ENCODE data around the gene NXF1. TPM values are rescaled to one million over a fixed set of nuclear protein-coding genes. Genes with fewer than 3 reads are reported as not detected.
A peak's percentile ranks its signal among the peaks of the same experiment; 100 is the strongest.

Gene NXF1
- total RNA-seq, 1 experiment from 2014 or later: 69.0 TPM

DNA sequence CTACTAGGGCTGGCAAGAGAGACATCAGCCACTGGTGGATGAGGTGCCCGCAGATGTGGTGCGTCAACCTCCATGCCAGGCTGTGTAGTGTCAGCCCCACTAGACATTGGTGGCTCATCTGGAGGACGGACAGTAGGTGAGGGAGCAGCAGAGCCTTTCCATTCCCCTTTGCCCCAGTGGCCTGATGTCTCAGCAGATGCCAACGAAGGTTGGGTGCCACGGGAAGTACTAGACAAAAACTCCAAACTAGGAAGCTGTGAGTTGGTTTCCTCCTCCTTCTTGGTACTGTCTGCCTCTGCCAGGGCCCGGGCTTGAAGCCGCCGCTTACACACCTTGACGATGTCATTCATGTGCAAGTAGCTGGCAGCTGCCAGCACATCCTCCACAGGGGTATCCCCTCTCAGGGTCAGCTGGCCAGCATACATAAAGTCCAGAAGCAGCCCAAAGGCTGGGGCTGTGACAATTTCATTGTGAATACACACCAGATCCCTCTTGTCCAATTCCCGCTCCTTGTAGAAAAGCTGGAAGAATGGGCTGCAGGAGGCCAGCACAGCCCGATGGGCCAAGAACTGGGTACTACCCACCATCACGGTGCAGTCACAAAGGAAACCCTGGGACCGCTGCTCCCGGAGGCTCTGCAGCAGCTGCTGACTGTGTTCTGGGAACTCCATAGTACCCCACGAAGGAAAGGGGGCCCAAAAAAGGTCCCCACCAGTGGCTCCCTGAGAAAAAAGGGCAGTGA is 52.1 kb downstream of the NXF1 start:
- Histone ChIP-seq H3K79me1 (ENCODE audit: insufficient read depth, low read depth, low read length, poor library complexity, severe bottlenecking) (peaks cover 12% of the 10 kb centered on the region), H2BK12ac (ENCODE audit: insufficient read length, low read depth, low read length) (no peak overlapping the region), H4K20me1 (ENCODE audit: control insufficient read depth, insufficient read depth, insufficient read length) (no peaks in the 10 kb centered on the region), H3K27ac (ENCODE audit: insufficient read length, low read depth, low read length) (no peak overlapping the region), H2AFZ (ENCODE audit: low read length) (no peak overlapping the region), H2BK15ac (ENCODE audit: low read depth, low read length) (no peak overlapping the region), H3K23me2 (ENCODE audit: insufficient read length, low read depth, low read length, poor library complexity, severe bottlenecking) (peaks cover 3% of the 10 kb centered on the region), H3K14ac (ENCODE audit: insufficient read depth, low read length) (no peak overlapping the region), H3K4me2 (ENCODE audit: insufficient read depth, insufficient read length, low read length) (peak overlapping the region; percentile 45), H3K18ac (ENCODE audit: insufficient read length, low read depth, low read length) (no peak overlapping the region), H3K27me3 (ENCODE audit: insufficient read depth, low read length) (no peaks in the 10 kb centered on the region), H3K9me3 (ENCODE audit: control insufficient read depth, low read depth, low read length) (no peaks in the 10 kb centered on the region), H3K4ac (ENCODE audit: low read depth, low read length) (no peak overlapping the region), H4K8ac (replicated peaks; ENCODE audit: insufficient read length, low read depth, low read length) (no peak overlapping the region), H2AK5ac (ENCODE audit: insufficient read length, low read length) (no peak overlapping the region), H3K9ac (ENCODE audit: extremely low read depth, insufficient read length, low read length) (no peak overlapping the region), H3K56ac (ENCODE audit: insufficient read length, low read depth, low read length) (no peak overlapping the region), H2BK5ac (ENCODE audit: insufficient read length, low read length) (no peak overlapping the region), H4K91ac (ENCODE audit: insufficient read length, low read depth, low read length) (no peak overlapping the region), H2BK20ac (ENCODE audit: low read depth, low read length, poor library complexity, severe bottlenecking) (no peak overlapping the region), H3K23ac (ENCODE audit: insufficient read length, low read depth, low read length) (no peak overlapping the region), H2BK120ac (ENCODE audit: low read depth, low read length, poor library complexity, severe bottlenecking) (no peak overlapping the region), H3K79me2 (ENCODE audit: insufficient read depth, low read length) (peaks cover 21% of the 10 kb centered on the region; the same call in 1 of the 2 replicates), H4K5ac (ENCODE audit: insufficient read length, low read depth, low read length) (no peak overlapping the region), H3K4me1 (ENCODE audit: insufficient read depth, low read length) (no peaks in the 10 kb centered on the region), H3T11ph (ENCODE audit: low read length) (no peak overlapping the region)
- peak overlapping the region in 2 of 3 experiments; percentile 99; a peak in 4 of 7 replicates for H3K27ac Mint-ChIP-seq
- no peak for DNase-seq
- peaks cover 30 to 44% (median 33%) of the 10 kb centered on the region in 3 experiments for H3K36me3 Mint-ChIP-seq (ENCODE audit: insufficient read depth in 1 of 3, low read depth in 3 of 3)
- TF ChIP-seq, protein P1, sequence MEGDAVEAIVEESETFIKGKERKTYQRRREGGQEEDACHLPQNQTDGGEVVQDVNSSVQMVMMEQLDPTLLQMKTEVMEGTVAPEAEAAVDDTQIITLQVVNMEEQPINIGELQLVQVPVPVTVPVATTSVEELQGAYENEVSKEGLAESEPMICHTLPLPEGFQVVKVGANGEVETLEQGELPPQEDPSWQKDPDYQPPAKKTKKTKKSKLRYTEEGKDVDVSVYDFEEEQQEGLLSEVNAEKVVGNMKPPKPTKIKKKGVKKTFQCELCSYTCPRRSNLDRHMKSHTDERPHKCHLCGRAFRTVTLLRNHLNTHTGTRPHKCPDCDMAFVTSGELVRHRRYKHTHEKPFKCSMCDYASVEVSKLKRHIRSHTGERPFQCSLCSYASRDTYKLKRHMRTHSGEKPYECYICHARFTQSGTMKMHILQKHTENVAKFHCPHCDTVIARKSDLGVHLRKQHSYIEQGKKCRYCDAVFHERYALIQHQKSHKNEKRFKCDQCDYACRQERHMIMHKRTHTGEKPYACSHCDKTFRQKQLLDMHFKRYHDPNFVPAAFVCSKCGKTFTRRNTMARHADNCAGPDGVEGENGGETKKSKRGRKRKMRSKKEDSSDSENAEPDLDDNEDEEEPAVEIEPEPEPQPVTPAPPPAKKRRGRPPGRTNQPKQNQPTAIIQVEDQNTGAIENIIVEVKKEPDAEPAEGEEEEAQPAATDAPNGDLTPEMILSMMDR (conservative IDR thresholded peaks at IDR 0.05): no peak
- peaks cover 21 to 30% of the 10 kb centered on the region in 2 experiments for H3K4me1 Mint-ChIP-seq
- no CpG with 5 or more reads among the region's 15 CpGs for WGBS (ENCODE audit: extremely low coverage, insufficient read length, low lambda C conversion rate)
- H3K27me3 Mint-ChIP-seq (ENCODE audit: low read depth): no peaks in the 10 kb centered on the region
- peak overlapping the region; percentile 97 to 99 for H3K4me3 Mint-ChIP-seq
- H3K9me3 Mint-ChIP-seq: no peaks in the 10 kb centered on the region
